Panc1 (cell line): ENCODE results near the gene NDUFAF8. TPM values are rescaled to one million over a fixed set of nuclear protein-coding genes. Genes with fewer than 3 reads are reported as not detected.

Experiments
- ATAC-seq: fragments of 200-7000 bp; cut with Tn5 transposase; 2 replicates; pipeline ENCODE4 v1.9.1; 2020; ENCODE audit warnings: mild to moderate bottlenecking, moderate library complexity
- BruUV-seq: library from RNA; stranded (reverse); fragments of 400-500 nt; replicated peaks from 2 replicates; lab custom pipeline; 2021; lab: Mats Ljungman, UMichigan
- CTCF ChIA-PET: fragments of 300-600 bp; sonication (Branson Sonifier 250); formaldehyde crosslinking; loops from one replicate; lab custom pipeline; 2022; ENCODE audit warnings: antibody characterized with exemption; lab: Charles Lee
- POLR2A ChIA-PET: fragments of 300-600 bp; sonication (Branson Sonifier 250); formaldehyde crosslinking; loops from one replicate; lab custom pipeline; 2022; ENCODE audit warnings: antibody characterized with exemption; lab: Charles Lee
- DNase-seq: peaks from one replicate; pipeline ENCODE4 v3.0.0-alpha.2; 2010; ENCODE audit warnings: low read depth, low spot score
- H3K27ac ChIP-seq: 2 replicates; pipeline ENCODE4 v1.5.1; 2011; ENCODE audit warnings: mild to moderate bottlenecking, low read length, inconsistent platforms
- H3K27me3 ChIP-seq: fragments of 200-500 bp; sonication (Bioruptor generic); 2 replicates; pipeline ENCODE4 v1.6.0; 2014; ENCODE audit warnings: low read length, inconsistent platforms; ENCODE audit not compliant: control insufficient read depth, insufficient read depth
- H3K36me3 ChIP-seq: fragments of 200-500 bp; sonication (Bioruptor generic); 2 replicates; pipeline ENCODE4 v1.5.1; 2014; ENCODE audit warnings: inconsistent platforms, mild to moderate bottlenecking, low read length, moderate library complexity; ENCODE audit not compliant: control insufficient read depth, insufficient read depth
- H3K4me1 ChIP-seq: 2 replicates; pipeline ENCODE4 v1.5.1; 2011; ENCODE audit warnings: inconsistent platforms, mild to moderate bottlenecking, low read length, moderate library complexity; ENCODE audit not compliant: control insufficient read depth, insufficient read depth
- H3K4me3 ChIP-seq, 2 experiments: 2 replicates each; pipeline ENCODE4 v1.5.1; 2011 to 2012; ENCODE audit warnings: low read depth in 2 of 2, low read length in 2 of 2, mild to moderate bottlenecking in 2 of 2, inconsistent platforms in 1 of 2, moderate library complexity in 1 of 2
- H3K9me3 ChIP-seq: fragments of 200-500 bp; sonication (Bioruptor generic); 2 replicates; pipeline ENCODE4 v1.5.1; 2014; ENCODE audit warnings: low read depth, mild to moderate bottlenecking, inconsistent platforms, low read length, moderate library complexity; ENCODE audit not compliant: control insufficient read depth, insufficient read depth
- POLR2AphosphoS5 ChIP-seq: IDR thresholded peaks from 2 replicates; pipeline ENCODE4 v1.6.1; 2012; ENCODE audit warnings: mild to moderate bottlenecking, low read depth, low read length, moderate library complexity
- REST ChIP-seq, 2 experiments: IDR thresholded peaks; 2 replicates each; pipeline ENCODE4 v1.6.1; 2011 to 2012; ENCODE audit warnings: low read depth in 2 of 2, control low read depth in 1 of 2, low read length in 1 of 2, mild to moderate bottlenecking in 1 of 2, moderate library complexity in 1 of 2; ENCODE audit not compliant: insufficient read depth in 1 of 2
- SIN3A ChIP-seq: IDR thresholded peaks from 2 replicates; pipeline ENCODE4 v1.6.1; 2012; ENCODE audit warnings: low read depth, mild to moderate bottlenecking, low read length, moderate library complexity, borderline replicate concordance; ENCODE audit not compliant: insufficient read depth
- TCF7L2 ChIP-seq: IDR thresholded peaks from 2 replicates; pipeline ENCODE4 v1.6.1; 2011; ENCODE audit warnings: mild to moderate bottlenecking, low read depth, low read length, inconsistent platforms
- in situ Hi-C: cut with HindIII; loops from 2 replicates; pipeline ENCODE4 v1.10.0; 2016; ENCODE audit warnings: low sequenced_read_pairs, low pct_unique_long_range_greater_than_20kb
- intact Hi-C: fragments of 100-400 bp; cut with micrococcal nuclease; formaldehyde crosslinking; loops from one replicate; pipeline ENCODE4 v1.10.0; 2022; ENCODE audit not compliant: unreplicated experiment
- total RNA-seq: library from RNA; stranded (reverse); gene quantifications from one replicate; pipeline ENCODE4 v1.2.1, GENCODE V29; 2021; ENCODE audit not compliant: unreplicated experiment
- TF ChIP-seq, protein P1 (sequence below): fragments of 450-650 bp; IDR thresholded peaks from 2 replicates; pipeline ENCODE4 v1.5.1; 2017; ENCODE audit warnings: mild to moderate bottlenecking

The NDUFAF8 gene
- total RNA-seq, 1 experiment from 2014 or later = 75.8 TPM

DNA sequence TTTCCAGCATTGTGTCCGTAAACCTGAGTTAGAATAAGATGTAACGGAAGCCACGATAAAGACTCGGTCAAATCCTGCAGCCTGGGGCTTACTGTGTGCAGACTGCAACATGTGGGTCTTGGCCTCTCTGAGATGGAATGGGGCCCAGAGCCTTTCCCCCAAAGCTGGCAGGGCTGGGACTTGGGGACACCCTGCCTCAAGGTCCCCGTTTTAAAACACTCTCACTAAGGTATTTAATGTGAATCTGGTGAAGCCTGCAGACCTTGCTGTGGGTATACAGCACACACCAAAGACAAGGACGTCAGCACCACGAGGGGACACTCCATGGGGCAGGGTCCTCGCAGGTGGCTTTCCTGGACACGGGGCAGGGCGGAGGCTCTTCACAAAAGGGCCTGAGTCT lies 2.1 kb downstream of the NDUFAF8 start:
- H3K9me3 ChIP-seq = no peaks in the 10 kb centered on the region
- no peak for ATAC-seq
- no peak overlapping the region; the same call in 1 of the 2 replicates for H3K27ac ChIP-seq
- H3K36me3 ChIP-seq = peaks cover 11% of the 10 kb centered on the region; the same call in 1 of the 2 replicates
- TF ChIP-seq REST (IDR thresholded peaks at IDR 0.05; ENCODE audit: insufficient read depth in 1 of 2, low read depth in 2 of 2, low read length in 1 of 2) = no peak
- TF ChIP-seq SIN3A = no peak
- no peak for TF ChIP-seq POLR2AphosphoS5
- no peak for TF ChIP-seq TCF7L2
- TF ChIP-seq, protein P1, sequence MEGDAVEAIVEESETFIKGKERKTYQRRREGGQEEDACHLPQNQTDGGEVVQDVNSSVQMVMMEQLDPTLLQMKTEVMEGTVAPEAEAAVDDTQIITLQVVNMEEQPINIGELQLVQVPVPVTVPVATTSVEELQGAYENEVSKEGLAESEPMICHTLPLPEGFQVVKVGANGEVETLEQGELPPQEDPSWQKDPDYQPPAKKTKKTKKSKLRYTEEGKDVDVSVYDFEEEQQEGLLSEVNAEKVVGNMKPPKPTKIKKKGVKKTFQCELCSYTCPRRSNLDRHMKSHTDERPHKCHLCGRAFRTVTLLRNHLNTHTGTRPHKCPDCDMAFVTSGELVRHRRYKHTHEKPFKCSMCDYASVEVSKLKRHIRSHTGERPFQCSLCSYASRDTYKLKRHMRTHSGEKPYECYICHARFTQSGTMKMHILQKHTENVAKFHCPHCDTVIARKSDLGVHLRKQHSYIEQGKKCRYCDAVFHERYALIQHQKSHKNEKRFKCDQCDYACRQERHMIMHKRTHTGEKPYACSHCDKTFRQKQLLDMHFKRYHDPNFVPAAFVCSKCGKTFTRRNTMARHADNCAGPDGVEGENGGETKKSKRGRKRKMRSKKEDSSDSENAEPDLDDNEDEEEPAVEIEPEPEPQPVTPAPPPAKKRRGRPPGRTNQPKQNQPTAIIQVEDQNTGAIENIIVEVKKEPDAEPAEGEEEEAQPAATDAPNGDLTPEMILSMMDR = no peak
- intact Hi-C loops = loop anchor here (2.0 kb wide), 1 partner anchor 98 kb away; no protein-coding TSS in a partner anchor
- no peak for DNase-seq
- POLR2A ChIA-PET = no interaction called here
- peaks cover 47% of the 10 kb centered on the region for H3K4me1 ChIP-seq
- H3K27me3 ChIP-seq = no peaks in the 10 kb centered on the region
- CTCF ChIA-PET = no interaction called here
- no peak overlapping the region for H3K4me3 ChIP-seq
- BruUV-seq = no TSS peak
- in situ Hi-C loops = no loop called here

GRCh38 chr17:81241648-81242420 lies 2.7 kb downstream of the NDUFAF8 start:
- no peak for DNase-seq

More at GRCh38 chr17:81241648-81242420, 2.7 kb downstream of the NDUFAF8 start:
- H3K4me1 ChIP-seq = peaks cover 47% of the 10 kb centered on the region
- no peak overlapping the region for H3K4me3 ChIP-seq
- H3K9me3 ChIP-seq = no peaks in the 10 kb centered on the region
- no peaks in the 10 kb centered on the region for H3K27me3 ChIP-seq
- BruUV-seq = no TSS peak
- peaks cover 11% of the 10 kb centered on the region; the same call in 1 of the 2 replicates for H3K36me3 ChIP-seq
- in situ Hi-C loops = no loop called here
- ChIA-PET POLR2A (no interaction called here), CTCF (interaction anchor here (0.6 kb wide), 2 partner anchors 108 to 238 kb away, joined by 3 read pairs; no protein-coding TSS in a partner anchor)
- ATAC-seq = peak; percentile 35; the same call in 1 of the 2 replicates
- H3K27ac ChIP-seq = no peak overlapping the region
- TF ChIP-seq REST (IDR thresholded peaks at IDR 0.05; ENCODE audit: insufficient read depth in 1 of 2, low read depth in 2 of 2, low read length in 1 of 2) = no peak
- TF ChIP-seq, protein P1 = peak; percentile 96
- intact Hi-C loops = loop anchor here (2.0 kb wide), 1 partner anchor 99 kb away; no protein-coding TSS in a partner anchor
